Karpas-422 (cell line): ENCODE results near the gene CCDC170. TPM values are rescaled to one million over a fixed set of nuclear protein-coding genes. Genes with fewer than 3 reads are reported as not detected.

ENCODE experiments used
- DNase-seq: peaks from one replicate; pipeline ENCODE4 v3.0.0-alpha.2; 2015
- H2AFZ ChIP-seq: fragments of 200-600 bp; sonication (generic); 2 replicates; pipeline ENCODE4 v1.6.1; 2014; ENCODE audit warnings: antibody characterized with exemption, low read length, mixed read lengths
- H3K27ac ChIP-seq: fragments of 200-600 bp; sonication (generic); 2 replicates; pipeline ENCODE4 v1.5.1; 2014; ENCODE audit warnings: mild to moderate bottlenecking, low read length, moderate library complexity
- H3K27me3 ChIP-seq: fragments of 200-600 bp; sonication (generic); 2 replicates; pipeline ENCODE4 v1.6.1; 2014; ENCODE audit warnings: low read length, mixed read lengths
- H3K36me3 ChIP-seq: fragments of 200-600 bp; sonication (generic); 2 replicates; pipeline ENCODE4 v1.6.1; 2014; ENCODE audit warnings: low read length, mixed read lengths; ENCODE audit not compliant: insufficient read depth
- H3K4me1 ChIP-seq: fragments of 200-600 bp; sonication (generic); 2 replicates; pipeline ENCODE4 v1.6.1; 2014; ENCODE audit warnings: mild to moderate bottlenecking, low read length, mixed read lengths
- H3K4me2 ChIP-seq: fragments of 200-600 bp; sonication (generic); 2 replicates; pipeline ENCODE4 v1.6.1; 2014; ENCODE audit warnings: low read length, low read depth, mild to moderate bottlenecking; ENCODE audit not compliant: poor library complexity, severe bottlenecking
- H3K4me3 ChIP-seq: fragments of 200-600 bp; sonication (generic); 2 replicates; pipeline ENCODE4 v1.5.1; 2014; ENCODE audit warnings: mild to moderate bottlenecking, antibody characterized with exemption, low read length, mixed read lengths
- H3K79me2 ChIP-seq: fragments of 200-600 bp; sonication (generic); 2 replicates; pipeline ENCODE4 v1.6.1; 2014; ENCODE audit warnings: mild to moderate bottlenecking, low read length, mixed read lengths
- H3K9ac ChIP-seq: fragments of 200-600 bp; sonication (generic); 2 replicates; pipeline ENCODE4 v1.6.0; 2014; ENCODE audit warnings: low read length
- H3K9me2 ChIP-seq: fragments of 200-600 bp; sonication (generic), shearing (Covaris generic); replicated peaks from 2 replicates; pipeline ENCODE4 v1.6.0; 2014; ENCODE audit warnings: mild to moderate bottlenecking, low read length, moderate library complexity; ENCODE audit not compliant: insufficient read depth
- H3K9me3 ChIP-seq: fragments of 300-700, 200-600 bp; sonication (generic); 2 replicates; pipeline ENCODE4 v1.6.1; 2014; ENCODE audit warnings: low read length, mixed read lengths
- H4K20me1 ChIP-seq: fragments of 200-600 bp; sonication (generic); 2 replicates; pipeline ENCODE4 v1.6.1; 2014; ENCODE audit warnings: mild to moderate bottlenecking, antibody characterized with exemption, low read length, low read depth; ENCODE audit not compliant: insufficient read depth
- total RNA-seq: library from RNA; depleted of rRNA; stranded (reverse); fragments of >200 nt; shearing (Covaris generic); gene quantifications from 2 replicates; pipeline ENCODE4 v1.2.3, GENCODE V29; 2014; ENCODE audit warnings: low replicate concordance

CCDC170 gene
- total RNA-seq, 1 experiment from 2014 or later, result not detected

DNA sequence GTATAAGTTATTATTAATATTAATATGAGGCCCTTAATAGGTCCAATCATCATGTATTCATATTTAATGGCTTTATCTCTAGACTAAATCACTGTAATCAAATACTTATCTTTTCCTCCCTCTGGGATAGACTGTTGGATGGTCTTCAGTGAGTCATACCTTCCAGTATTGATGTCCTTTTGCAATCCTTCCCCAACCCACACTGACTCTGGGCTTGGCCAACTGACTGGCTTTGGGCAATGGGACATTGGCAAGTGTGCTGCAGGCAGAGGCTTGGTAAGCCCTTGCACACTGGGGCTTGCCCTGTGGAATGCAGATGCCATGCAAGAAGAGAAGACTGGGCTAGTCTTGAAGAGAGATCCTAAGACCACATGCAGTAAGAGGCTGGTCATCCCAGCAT is 136.6 kb downstream of the CCDC170 start:
- H4K20me1 ChIP-seq, result no peaks in the 10 kb centered on the region
- no peak overlapping the region for H3K4me2 ChIP-seq
- no peak for DNase-seq
- H3K79me2 ChIP-seq, result no peaks in the 10 kb centered on the region
- no peak overlapping the region for H3K4me3 ChIP-seq
- H3K9me2 ChIP-seq, result no peaks in the 10 kb centered on the region
- no peak overlapping the region for H3K27ac ChIP-seq
- no peaks in the 10 kb centered on the region for H3K27me3 ChIP-seq
- H3K36me3 ChIP-seq, result no peaks in the 10 kb centered on the region
- H3K9me3 ChIP-seq, result no peaks in the 10 kb centered on the region
- H2AFZ ChIP-seq, result no peak overlapping the region
- H3K9ac ChIP-seq, result no peak overlapping the region
- no peaks in the 10 kb centered on the region for H3K4me1 ChIP-seq

GRCh38 chr6:151630991-151631655 is 137.3 kb downstream of the CCDC170 start:
- H3K4me1 ChIP-seq, result no peaks in the 10 kb centered on the region
- H3K9me2 ChIP-seq, result no peaks in the 10 kb centered on the region
- H3K79me2 ChIP-seq, result no peaks in the 10 kb centered on the region
- no peaks in the 10 kb centered on the region for H3K36me3 ChIP-seq
- DNase-seq, result no peak
- H2AFZ ChIP-seq, result no peak overlapping the region
- no peaks in the 10 kb centered on the region for H4K20me1 ChIP-seq
- no peaks in the 10 kb centered on the region for H3K9me3 ChIP-seq
- H3K4me3 ChIP-seq, result no peak overlapping the region
- H3K27ac ChIP-seq, result no peak overlapping the region
- no peaks in the 10 kb centered on the region for H3K27me3 ChIP-seq
- H3K9ac ChIP-seq, result no peak overlapping the region
- no peak overlapping the region for H3K4me2 ChIP-seq

GRCh38 chr6:151632415-151632987 is 138.7 kb downstream of the CCDC170 start:
- Histone ChIP-seq H3K79me2 (no peaks in the 10 kb centered on the region), H3K9me2 (no peaks in the 10 kb centered on the region), H3K9me3 (no peaks in the 10 kb centered on the region), H3K9ac (no peak overlapping the region), H3K4me3 (no peak overlapping the region), H3K27me3 (no peaks in the 10 kb centered on the region), H2AFZ (no peak overlapping the region), H3K27ac (no peak overlapping the region), H3K4me1 (no peaks in the 10 kb centered on the region), H3K36me3 (no peaks in the 10 kb centered on the region), H3K4me2 (no peak overlapping the region), H4K20me1 (no peaks in the 10 kb centered on the region)
- no peak for DNase-seq

- no peaks in the 10 kb centered on the region for H3K79me2 ChIP-seq
- H3K9me3 ChIP-seq, result no peaks in the 10 kb centered on the region
- no peak overlapping the region for H2AFZ ChIP-seq
- H3K9me2 ChIP-seq, result no peaks in the 10 kb centered on the region
- no peak overlapping the region for H3K4me2 ChIP-seq
- DNase-seq, result no peak
- no peaks in the 10 kb centered on the region for H3K27me3 ChIP-seq
- no peaks in the 10 kb centered on the region for H3K4me1 ChIP-seq
- H4K20me1 ChIP-seq, result no peaks in the 10 kb centered on the region
- no peak overlapping the region for H3K27ac ChIP-seq
- H3K4me3 ChIP-seq, result no peak overlapping the region
- no peaks in the 10 kb centered on the region for H3K36me3 ChIP-seq
- H3K9ac ChIP-seq, result no peak overlapping the region
Measured at GRCh38 chr6:151633526-151634335, 139.9 kb downstream of the CCDC170 start.

- no peaks in the 10 kb centered on the region for H3K9me2 ChIP-seq
- no peak for DNase-seq
- no peaks in the 10 kb centered on the region for H3K27me3 ChIP-seq
- H3K9ac ChIP-seq, result no peak overlapping the region
- H3K36me3 ChIP-seq, result no peaks in the 10 kb centered on the region
- H3K4me2 ChIP-seq, result no peak overlapping the region
- no peak overlapping the region for H3K27ac ChIP-seq
- no peaks in the 10 kb centered on the region for H3K79me2 ChIP-seq
- no peaks in the 10 kb centered on the region for H4K20me1 ChIP-seq
- H2AFZ ChIP-seq, result no peak overlapping the region
- no peaks in the 10 kb centered on the region for H3K4me1 ChIP-seq
- H3K4me3 ChIP-seq, result no peak overlapping the region
- H3K9me3 ChIP-seq, result no peaks in the 10 kb centered on the region
Measured at GRCh38 chr6:151634336-151634720, 140.5 kb downstream of the CCDC170 start.

DNA sequence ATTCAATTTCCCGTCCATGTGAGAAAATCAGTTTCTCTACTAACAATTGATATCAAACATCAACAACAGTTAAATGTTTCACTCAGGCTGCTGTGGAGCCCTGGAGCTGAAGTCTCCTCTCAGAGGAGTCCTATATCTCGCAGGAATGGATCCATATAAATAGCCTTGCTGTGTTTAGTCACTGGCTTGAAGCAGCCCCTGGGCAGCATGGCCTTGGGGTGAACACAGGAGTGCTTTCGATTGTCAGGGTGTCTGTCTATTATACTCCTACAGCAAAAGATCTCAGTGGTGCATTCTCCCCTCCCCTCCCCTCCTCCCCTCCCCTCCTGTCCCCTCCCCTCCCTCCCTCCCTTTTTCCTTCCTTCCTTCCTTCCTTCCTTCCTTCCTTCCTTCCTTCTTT is 141.9 kb downstream of the CCDC170 start:
- Histone ChIP-seq H2AFZ (no peak overlapping the region), H4K20me1 (no peaks in the 10 kb centered on the region), H3K4me2 (no peak overlapping the region), H3K4me1 (no peaks in the 10 kb centered on the region), H3K9me3 (no peaks in the 10 kb centered on the region), H3K27ac (no peak overlapping the region), H3K36me3 (no peaks in the 10 kb centered on the region), H3K9me2 (no peaks in the 10 kb centered on the region), H3K9ac (no peak overlapping the region), H3K79me2 (no peaks in the 10 kb centered on the region), H3K4me3 (no peak overlapping the region), H3K27me3 (no peaks in the 10 kb centered on the region)
- DNase-seq, result no peak

- Histone ChIP-seq H3K4me1 (no peaks in the 10 kb centered on the region), H3K27me3 (no peaks in the 10 kb centered on the region), H2AFZ (no peak overlapping the region), H3K36me3 (no peaks in the 10 kb centered on the region), H3K27ac (no peak overlapping the region), H3K4me3 (no peak overlapping the region), H3K9ac (no peak overlapping the region), H4K20me1 (no peaks in the 10 kb centered on the region), H3K4me2 (no peak overlapping the region), H3K79me2 (no peaks in the 10 kb centered on the region), H3K9me3 (no peaks in the 10 kb centered on the region), H3K9me2 (no peaks in the 10 kb centered on the region)
- DNase-seq, result no peak
Measured at GRCh38 chr6:151637814-151638213, 144.0 kb downstream of the CCDC170 start.

DNA sequence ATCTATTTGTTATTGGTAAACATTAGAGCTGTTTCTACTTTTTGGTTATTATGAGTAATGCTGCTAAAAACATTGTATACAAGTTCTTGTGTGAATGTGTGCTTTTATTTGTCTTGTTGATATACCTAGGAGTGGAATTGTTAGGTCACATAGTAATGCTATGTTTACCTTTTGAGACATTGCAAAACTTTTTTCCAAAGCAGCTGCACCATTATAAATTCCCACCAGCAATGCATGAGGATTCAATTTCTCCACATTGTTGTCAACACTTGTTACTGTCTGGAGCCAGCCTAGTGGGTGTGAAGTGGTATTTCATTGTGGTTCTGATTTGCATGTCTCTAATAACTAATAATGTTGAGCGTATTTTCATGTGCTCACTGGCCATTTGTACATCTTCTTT is 145.9 kb downstream of the CCDC170 start:
- Histone ChIP-seq H3K27me3 (no peaks in the 10 kb centered on the region), H3K36me3 (no peaks in the 10 kb centered on the region), H3K79me2 (no peaks in the 10 kb centered on the region), H3K27ac (no peak overlapping the region), H3K9me3 (no peaks in the 10 kb centered on the region), H3K4me3 (no peak overlapping the region), H3K9me2 (no peaks in the 10 kb centered on the region), H3K4me1 (no peaks in the 10 kb centered on the region), H2AFZ (no peak overlapping the region), H4K20me1 (no peaks in the 10 kb centered on the region), H3K9ac (no peak overlapping the region), H3K4me2 (no peak overlapping the region)
- no peak for DNase-seq
